Hypothalamus (tissue), 51 donors: ENCODE results near the gene POLD2.
A peak's percentile ranks its signal among the peaks of the same experiment; 100 is the strongest.

Experiments used
- DNase-seq, 51 donors: peaks; one replicate each; lab custom pipeline; 2025; lab: John Stamatoyannopoulos, UW

POLD2 gene

DNA sequence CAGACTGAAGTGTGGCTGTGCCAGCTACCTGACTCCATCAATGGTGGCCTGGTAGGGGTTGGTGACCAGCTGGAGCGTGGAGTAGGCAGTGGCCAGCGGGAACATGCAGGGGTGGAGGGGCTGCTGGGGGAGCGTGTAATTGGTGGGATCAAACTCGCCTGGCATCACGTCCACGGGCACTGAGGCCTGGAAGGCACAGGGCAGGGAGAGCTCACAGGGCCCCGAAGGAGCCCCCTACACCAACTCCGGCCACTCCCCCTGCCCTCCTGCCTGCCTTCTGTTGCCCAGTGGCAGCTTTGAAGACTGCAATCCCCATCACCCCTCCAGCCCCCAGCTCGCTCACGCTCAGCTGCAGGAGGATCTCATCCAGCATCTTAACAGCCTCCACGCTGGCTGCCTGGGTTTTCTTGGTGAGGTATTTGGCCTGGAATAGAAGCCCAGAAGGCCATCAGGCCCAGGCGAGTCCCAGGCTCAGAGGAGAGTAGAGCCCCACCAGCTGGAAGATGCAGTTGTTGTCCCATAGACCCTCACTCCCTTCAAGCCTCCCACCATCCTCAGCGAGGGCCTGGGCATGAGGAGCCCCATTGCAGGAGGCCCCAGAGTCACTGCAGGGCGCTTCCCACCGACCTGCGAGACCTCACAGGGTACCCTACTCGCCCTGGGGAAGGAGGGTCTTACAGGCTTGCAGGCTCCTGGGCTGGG is 7.1 kb downstream of the POLD2 start:
- no peak for DNase-seq

DNA sequence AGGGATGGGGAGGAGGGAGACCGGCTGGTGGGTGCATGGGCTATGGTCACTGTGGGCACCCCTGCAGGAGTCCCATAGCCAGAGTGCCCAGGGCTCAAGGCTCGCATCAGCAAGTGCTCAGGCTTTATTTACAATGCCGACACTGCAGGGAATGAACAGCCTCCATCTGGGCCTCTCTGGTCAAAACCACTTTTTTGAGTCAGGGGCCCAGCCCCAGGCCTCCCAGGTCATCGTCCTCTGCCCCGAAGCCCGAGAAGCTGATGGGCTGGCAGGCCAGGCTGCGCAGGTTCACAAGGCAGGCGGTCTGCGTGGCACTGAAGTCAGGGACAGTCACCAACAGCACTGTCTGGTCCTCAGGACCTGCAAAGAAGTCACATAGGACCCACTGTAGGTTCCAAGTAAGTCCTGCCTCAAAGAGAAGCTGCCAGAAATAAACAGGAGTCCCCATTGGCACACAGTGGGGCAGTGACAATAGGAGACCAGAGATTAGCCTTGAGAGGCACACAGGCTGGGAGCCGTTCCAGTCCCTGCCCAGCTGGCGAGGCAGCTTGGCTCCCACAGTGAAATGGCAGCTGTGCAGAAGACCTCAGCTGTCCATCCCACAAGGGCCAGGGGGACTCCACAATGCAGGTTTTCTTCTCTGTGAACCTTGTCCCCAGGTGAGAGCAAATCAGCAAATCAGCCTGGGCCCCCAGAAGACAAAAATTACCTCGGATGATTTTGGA is 8.6 kb downstream of the POLD2 start:
- peak in 43 of 51 donors; percentile 24 to 92 (median 68) for DNase-seq

DNA sequence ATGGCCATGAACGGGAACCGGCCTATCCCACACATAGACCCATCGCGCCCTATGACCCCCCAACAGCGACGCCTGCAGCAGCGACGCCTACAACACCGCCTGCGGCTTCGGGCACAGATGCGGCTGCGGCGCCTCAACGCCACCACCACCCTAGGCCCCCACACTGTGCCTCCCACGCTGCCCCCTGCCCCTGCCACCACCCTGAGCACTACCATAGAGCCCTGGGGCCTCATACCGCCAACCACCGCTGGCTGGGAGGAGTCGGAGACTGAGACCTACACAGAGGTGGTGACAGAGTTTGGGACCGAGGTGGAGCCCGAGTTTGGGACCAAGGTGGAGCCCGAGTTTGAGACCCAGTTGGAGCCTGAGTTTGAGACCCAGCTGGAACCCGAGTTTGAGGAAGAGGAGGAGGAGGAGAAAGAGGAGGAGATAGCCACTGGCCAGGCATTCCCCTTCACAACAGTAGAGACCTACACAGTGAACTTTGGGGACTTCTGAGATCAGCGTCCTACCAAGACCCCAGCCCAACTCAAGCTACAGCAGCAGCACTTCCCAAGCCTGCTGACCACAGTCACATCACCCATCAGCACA is 9.5 kb downstream of the POLD2 start:
- no peak for DNase-seq

DNA sequence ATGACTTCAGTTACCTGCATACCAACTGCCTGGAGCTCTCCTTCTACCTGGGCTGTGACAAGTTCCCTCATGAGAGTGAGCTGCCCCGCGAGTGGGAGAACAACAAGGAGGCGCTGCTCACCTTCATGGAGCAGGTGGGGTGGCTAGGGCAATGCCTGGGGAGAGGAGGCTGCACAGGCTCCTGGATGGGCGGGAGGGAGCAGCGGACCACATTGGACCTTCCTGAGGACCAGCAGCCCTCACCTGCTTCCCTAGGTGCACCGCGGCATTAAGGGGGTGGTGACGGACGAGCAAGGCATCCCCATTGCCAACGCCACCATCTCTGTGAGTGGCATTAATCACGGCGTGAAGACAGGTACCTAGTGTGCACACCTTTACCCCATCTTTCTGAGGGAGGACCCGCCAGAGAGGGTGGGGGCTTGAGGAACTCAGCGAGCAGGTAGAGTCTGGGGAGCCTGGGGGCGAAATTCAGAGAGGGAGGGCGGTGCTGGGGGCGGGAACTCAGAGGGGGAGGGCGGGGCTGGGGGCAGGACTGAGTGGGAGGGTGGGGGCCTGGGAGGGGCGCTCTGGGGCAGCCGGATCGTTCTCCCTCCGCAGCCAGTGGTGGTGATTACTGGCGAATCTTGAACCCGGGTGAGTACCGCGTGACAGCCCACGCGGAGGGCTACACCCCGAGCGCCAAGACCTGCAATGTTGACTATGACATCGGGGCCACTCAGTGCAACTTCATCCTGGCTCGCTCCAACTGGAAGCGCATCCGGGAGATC is 10.2 kb downstream of the POLD2 start:
- DNase-seq = no peak

DNA sequence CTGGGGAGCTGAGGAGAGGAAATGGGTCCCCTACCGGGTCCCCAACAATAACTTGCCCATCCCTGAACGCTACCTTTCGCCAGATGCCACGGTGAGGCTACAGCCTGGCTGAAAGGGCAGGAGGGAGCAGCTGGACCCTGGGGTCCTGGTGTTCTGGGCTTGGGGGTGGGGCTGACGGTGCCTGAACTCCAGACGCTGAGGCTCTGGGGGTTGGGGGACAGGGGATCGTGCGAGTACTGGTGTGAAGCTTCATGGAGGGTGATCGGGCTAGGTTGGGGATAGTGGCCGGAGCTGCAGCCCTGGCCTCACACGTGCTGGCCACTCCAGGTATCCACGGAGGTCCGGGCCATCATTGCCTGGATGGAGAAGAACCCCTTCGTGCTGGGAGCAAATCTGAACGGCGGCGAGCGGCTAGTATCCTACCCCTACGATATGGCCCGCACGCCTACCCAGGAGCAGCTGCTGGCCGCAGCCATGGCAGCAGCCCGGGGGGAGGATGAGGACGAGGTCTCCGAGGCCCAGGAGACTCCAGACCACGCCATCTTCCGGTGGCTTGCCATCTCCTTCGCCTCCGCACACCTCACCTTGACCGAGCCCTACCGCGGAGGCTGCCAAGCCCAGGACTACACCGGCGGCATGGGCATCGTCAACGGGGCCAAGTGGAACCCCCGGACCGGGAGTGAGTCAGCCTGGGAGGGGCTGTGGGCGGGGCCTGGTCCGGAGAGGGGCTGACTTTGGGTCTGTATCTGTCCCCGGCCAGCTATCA is 10.9 kb downstream of the POLD2 start:
- DNase-seq = no peak

DNA sequence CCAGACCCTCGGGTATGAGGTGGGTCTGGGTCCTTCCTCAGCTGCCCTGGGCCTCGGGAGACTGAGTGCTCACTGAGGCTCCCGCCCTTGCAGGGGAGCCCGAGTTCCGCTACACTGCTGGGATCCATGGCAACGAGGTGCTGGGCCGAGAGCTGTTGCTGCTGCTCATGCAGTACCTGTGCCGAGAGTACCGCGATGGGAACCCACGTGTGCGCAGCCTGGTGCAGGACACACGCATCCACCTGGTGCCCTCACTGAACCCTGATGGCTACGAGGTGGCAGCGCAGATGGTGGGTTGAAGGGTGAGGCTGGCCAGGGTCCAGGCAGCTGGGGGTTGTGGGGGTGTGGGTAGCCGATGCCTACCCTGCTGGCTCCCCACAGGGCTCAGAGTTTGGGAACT is 11.6 kb downstream of the POLD2 start:
- DNase-seq = peak in 6 of 51 donors; percentile 18 to 43 (median 29)

DNA sequence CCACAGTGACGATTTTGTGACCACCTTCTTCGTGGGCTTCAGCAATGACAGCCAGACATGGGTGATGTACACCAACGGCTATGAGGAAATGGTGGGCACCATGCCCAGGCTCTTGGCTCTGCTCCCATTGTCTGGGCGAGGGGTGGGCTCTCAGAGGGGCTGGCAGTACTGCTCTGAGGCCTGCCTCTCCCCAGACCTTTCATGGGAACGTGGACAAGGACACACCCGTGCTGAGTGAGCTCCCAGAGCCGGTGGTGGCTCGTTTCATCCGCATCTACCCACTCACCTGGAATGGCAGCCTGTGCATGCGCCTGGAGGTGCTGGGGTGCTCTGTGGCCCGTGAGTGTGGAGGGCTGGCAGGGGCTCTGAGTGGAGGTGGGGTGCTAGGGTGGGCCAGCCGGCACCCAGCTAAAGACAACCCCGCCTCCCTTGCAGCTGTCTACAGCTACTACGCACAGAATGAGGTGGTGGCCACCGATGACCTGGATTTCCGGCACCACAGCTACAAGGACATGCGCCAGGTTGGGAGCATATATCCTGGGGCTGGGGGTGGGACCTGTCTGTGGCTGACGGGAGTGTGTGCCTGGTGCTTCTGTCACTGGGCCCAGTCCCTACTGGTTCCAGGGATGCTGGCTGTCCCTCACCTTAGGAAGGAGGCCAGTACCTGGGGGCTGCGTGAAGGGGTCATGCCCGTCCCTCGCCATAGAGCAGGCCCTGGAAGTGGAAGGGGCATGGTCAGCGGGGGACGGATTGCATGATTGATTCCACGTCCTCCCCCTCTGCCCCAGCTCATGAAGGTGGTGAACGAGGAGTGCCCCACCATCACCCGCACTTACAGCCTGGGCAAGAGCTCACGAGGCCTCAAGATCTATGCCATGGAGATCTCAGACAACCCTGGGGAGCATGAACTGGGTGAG is 12.4 kb downstream of the POLD2 start:
- DNase-seq = no peak

DNA sequence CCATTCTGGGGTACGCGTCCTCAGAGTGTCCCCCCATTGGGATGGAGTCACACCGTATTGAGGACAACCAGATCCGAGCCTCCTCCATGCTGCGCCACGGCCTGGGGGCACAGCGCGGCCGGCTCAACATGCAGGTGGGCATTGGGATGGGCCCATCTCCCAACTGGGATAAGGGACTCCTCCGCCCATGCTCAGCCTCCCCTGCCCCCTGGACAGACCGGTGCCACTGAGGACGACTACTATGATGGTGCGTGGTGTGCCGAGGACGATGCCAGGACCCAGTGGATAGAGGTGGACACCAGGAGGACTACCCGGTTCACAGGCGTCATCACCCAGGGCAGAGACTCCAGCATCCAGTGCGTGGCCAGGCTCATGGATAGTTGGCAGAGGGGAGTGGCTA is 13.4 kb downstream of the POLD2 start:
- no peak for DNase-seq

DNA sequence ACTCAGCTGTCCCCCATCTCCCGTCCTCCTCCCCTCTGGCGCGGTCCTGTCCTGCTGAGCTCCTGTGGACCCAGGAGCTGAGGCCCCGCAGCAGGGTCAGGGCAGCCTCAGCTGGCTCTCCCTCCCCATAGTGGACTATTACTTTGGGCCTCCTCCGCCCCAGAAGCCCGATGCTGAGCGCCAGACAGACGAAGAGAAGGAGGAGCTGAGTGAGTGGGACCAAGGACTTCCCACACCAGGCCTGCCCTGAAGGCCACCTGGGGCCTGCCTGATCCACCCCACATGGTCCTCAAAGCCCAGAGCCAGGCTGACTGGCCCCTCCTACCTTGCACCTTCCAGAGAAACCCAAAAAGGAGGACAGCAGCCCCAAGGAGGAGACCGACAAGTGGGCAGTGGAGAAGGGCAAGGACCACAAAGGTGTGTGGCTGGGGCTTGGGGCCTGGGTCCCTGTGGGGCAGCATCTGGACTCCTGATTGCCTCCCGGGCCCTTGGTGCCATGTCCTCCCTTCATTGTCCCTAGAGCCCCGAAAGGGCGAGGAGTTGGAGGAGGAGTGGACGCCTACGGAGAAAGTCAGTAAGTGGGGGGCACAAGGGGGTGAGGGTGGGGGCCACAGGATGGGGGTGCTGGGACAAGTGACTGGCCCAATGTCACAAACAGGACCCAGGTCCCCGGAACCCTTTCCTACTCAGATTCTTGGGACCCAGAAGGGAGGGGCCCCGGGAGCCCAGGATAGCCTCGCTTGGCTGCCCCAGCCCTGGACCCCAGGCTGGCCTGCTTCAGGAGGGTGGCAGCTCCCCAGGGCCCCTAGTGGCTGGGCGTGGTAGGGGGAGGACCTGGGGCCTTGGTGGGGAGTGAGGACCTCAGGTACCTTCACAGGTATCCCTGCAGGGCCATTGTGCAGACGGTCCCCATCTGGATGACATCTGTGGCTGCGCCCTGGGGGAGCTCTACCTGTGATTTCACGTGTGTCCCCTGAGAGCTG is 14.3 kb downstream of the POLD2 start:
- no peak for DNase-seq

DNA sequence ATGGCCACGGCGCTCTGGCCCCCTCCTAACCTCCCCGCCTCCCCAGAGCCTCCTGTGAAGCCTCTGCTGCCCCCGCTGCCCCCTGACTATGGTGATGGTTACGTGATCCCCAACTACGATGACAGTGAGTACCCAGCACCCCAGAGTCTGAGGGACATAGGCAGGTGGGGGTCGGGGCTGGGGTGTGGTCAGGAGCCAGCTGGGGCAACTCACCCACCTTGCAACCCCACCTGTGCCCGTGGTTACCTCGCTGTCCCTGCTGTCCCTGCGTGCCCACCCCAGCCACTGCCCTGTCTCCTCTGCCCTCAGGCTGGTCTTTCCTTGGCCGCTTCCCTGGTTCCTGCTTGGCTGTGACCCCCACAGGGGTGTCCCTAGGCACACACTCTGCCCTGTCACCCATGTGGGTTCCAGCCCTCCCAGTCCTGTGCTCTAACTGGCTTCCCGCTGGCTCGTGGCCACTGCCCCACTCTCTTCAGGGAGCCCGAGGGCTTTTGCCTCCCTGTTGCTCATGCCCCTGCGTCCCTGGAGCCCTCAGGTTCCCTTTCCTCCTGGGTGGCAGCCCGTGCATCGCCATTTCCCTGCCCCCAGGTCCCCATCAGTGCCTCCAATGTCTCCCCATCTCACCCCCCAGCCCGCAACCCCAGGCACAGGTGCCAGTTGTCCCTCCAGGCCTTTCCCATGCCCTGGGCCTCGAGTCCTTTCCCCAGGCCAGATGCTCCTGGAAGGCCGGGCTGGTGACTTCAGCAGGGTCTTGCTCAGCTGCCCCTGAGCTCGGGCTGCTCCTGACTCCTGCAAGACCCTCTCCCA is 15.2 kb downstream of the POLD2 start:
- DNase-seq = no peak

DNA sequence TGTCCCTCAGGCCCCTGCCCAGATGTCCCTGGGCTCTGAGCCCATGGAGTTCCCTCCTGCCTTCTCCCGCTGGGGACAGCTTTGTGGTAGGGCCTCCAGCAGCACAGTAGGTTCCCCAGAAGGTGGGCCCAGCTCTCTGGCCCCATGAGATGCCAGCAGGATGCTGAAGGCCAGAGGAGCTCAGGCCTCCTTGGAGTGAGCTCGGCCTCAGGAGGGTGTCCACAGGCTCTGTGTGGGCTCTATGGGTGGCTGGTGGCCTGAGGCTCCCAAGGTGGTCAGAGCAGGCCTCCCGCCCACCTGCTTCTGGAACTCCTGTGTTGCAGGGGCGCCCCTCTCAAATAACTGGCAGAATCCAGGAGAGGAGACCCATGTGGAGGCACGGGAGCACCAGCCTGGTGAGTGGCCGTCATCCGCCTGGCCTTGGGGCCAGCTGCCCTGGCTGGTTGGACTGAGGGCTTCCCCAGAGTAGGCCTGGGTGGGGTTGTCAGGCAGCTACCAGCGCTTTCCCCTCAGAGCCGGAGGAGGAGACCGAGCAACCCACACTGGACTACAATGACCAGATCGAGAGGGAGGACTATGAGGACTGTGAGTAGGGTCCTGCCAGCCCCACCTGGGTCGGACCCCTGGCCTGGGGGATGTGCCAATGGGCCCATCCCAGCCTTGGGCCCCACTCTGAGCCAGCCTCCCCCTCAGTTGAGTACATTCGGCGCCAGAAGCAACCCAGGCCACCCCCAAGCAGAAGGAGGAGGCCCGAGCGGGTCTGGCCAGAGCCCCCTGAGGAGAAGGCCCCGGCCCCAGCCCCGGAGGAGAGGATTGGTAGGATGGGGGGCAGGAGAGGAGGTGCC is 16.0 kb downstream of the POLD2 start:
- no peak for DNase-seq

DNA sequence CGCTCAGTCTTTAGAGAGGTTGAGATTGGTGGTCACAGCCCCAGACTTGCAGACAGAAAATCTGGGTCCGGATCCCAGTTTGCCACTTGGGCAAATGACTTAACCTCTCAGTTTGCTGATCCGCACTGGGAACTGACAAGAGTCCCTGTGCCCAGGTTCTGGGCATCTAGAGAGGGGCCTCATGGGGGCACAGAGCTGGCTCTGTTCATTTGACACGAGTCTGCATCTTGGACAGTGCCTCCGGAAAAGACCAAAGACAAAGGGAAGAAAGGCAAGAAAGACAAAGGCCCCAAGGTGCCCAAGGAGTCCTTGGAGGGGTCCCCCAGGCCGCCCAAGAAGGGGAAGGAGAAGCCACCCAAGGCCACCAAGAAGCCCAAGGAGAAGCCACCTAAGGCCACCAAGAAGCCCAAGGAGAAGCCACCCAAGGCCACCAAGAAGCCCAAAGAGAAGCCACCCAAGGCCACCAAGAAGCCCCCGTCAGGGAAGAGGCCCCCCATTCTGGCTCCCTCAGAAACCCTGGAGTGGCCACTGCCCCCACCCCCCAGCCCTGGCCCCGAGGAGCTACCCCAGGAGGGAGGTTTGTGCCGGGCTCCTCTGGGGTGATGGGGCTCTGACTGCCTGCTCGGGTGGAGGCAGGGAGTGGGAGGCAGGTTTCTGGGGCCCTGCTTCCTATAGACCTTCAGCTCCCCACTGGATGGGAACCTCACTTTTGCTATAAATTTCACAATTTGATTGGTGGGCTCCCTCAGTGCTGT is 16.9 kb downstream of the POLD2 start:
- no peak for DNase-seq

DNA sequence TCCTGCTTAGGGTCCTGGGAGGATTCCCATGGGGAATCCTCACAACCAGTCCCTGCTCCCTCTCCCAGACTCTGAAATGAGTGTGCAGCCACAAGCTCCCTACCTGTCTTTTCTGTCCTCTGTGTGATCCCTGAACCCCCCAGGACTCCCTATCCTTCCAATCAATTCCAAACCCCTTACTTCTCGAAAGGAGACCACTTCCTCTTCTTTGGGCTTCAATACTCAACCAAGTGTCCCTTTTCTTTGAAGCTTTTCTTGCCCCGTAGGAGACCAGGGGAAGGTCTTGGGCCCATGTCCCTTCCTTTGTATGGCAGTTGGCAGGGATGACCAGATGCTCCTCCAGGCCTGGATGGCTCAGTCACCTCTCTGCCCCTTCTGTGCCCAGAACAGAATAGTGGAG is 17.5 kb downstream of the POLD2 start:
- no peak for DNase-seq

DNA sequence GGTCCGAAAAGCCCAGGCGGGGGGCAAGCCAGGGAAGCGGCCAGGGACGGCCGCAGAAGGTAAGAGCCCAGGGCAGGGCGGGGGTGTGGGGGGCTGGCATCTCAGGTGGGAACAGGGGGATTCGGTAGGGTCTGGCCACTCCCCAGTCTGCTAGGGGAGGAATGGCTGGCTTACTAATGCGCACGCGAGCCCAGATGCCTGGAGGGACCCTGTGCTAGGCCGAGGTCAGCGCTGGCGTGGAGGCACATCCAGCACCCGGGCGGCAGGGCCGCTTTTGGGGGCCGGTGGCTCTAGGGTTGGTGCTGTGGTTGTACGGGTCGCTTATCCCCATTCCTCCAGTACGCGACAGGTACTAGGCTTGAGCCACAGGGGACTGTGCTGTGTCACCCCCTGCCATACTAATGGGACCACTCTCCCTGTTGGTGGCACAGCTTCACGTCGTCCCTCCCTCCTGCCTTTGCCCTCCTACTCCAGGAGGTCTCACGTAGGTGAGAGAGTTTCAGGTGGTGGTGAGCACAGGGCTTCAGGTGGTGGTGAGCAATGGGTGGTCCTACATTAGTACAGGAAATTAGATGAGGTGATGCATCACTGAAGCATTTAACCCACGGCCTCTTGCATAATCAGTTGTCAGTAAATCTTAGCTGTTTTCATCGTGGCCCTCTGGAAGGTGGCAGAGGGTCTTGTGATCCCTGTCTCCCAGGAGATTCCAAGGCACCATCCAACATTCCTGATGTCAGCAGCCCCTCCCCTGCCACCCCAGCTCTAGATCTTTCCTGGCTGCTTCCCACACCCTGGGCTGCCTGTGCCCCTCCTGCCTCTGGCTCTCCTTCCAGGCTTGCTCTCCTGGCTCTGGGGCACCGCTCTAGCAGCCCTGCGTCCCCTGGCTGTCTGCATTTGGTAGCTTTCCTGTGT is 18.2 kb downstream of the POLD2 start:
- DNase-seq = peak in 34 of 51 donors; percentile 24 to 82 (median 56)
